Testis (tissue), 2 donors: ENCODE measurements around the gene PPP1R3E.

Experiments used
- POLR2A ChIP-seq: fragments of 450-650 bp; IDR thresholded peaks from one replicate; pipeline ENCODE4 v1.6.1; 2017; ENCODE audit warnings: antibody characterized with exemption, mild to moderate bottlenecking, moderate library complexity
- TF ChIP-seq, protein P1 (sequence below), 3 experiments: fragments of 450-650 bp in 2 of 3; fragments of 200-600 bp in 1 of 3; sonication (generic) in 1 of 3; IDR thresholded peaks; one replicate each; pipeline ENCODE4 v1.5.1; 2016 to 2019; ENCODE audit warnings: antibody characterized with exemption in 3 of 3, mild to moderate bottlenecking in 2 of 3, moderate library complexity in 1 of 3

DNA sequence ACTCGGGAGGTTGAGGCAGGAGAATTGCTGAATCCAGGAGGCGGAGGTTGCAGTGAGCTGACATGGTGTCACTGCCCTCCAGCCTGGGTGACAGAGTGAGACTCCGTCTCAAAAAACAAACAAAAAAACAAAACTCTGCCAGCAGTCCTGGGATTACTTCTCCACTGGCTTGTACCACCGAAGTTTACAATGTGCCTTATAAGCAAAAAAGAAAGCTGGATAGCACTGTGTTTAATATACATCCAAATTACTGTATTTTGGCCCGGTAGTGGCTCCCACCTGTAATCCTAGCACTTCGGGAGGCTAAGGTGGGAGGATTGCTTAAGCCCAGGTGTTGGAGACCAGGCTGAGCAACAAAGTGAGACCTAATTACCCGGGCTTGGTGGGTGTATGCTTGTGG is 33.5 kb downstream of the PPP1R3E start:
- no peak for TF ChIP-seq POLR2A
- TF ChIP-seq, protein P1, sequence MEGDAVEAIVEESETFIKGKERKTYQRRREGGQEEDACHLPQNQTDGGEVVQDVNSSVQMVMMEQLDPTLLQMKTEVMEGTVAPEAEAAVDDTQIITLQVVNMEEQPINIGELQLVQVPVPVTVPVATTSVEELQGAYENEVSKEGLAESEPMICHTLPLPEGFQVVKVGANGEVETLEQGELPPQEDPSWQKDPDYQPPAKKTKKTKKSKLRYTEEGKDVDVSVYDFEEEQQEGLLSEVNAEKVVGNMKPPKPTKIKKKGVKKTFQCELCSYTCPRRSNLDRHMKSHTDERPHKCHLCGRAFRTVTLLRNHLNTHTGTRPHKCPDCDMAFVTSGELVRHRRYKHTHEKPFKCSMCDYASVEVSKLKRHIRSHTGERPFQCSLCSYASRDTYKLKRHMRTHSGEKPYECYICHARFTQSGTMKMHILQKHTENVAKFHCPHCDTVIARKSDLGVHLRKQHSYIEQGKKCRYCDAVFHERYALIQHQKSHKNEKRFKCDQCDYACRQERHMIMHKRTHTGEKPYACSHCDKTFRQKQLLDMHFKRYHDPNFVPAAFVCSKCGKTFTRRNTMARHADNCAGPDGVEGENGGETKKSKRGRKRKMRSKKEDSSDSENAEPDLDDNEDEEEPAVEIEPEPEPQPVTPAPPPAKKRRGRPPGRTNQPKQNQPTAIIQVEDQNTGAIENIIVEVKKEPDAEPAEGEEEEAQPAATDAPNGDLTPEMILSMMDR (IDR thresholded peaks at IDR 0.05): no peak
